NCI-H128 (cell line): ENCODE data around the gene KMT2C.
"Not testable (repeated sequence)": the region's sequence is repeated elsewhere in the genome, so short reads cannot be mapped to it uniquely, and the experiment has no call there.

Source experiments
- DNase-seq: peaks from one replicate; lab custom pipeline; 2025; ENCODE audit not compliant: unreplicated experiment; lab: John Stamatoyannopoulos, UW

Gene KMT2C

GRCh38 chr7:152435384-152436110 is at the start of gene KMT2C:
Gene KMT2C, minus strand, starts transcription at chr7:152436003. Its CDS starts 217 bp downstream, at chr7:152435786.
- DNase-seq = no peak

DNA sequence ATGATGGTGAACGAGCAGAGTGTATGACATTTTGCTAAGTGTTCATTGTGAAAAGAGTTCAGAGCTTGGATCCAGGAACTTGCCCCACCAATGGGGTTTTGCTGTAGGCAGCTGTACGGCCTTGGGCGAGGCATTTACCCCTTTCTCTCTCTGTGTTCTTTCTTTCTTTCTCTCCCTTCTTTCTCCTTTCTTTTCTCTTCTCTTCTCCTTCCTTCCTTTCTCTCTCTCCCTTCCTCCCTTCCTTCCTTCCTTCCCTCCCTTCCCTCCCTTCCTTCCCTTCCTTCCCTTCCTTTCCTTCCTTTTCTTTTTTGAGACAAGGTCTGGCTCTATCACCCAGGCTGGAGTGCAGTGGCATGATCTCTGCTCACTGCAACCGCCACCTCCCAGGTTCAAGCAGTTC is 45.3 kb upstream of the KMT2C start:
- no peak for DNase-seq

- DNase-seq = no peak
These were observed 44.9 kb upstream of the KMT2C start for GRCh38 chr7:152480664-152481063.

DNA sequence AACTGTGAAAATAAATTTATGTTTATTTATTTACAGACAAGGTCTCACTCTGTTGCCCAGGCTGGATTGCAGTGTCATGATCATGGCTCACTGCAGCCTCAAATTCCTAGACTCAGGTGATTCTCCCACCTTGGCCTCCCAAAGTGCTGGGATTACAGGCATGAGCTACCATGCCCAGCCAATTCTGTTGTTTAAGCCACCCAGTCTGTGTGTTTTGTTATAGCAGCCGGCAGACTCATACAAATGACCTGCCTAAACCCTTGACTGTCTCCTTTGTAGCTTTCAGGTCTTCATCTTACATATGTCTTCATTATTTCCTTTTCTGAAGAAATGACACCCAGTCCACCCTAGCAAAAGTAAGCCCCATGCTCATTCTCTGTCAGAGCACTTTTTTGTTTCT is 43.8 kb upstream of the KMT2C start:
- no peak for DNase-seq

GRCh38 chr7:152478140-152478539 is 42.3 kb upstream of the KMT2C start:
- no peak for DNase-seq

GRCh38 chr7:152477079-152477478 is 41.3 kb upstream of the KMT2C start:
- DNase-seq = no peak

GRCh38 chr7:152476551-152476950 is 40.7 kb upstream of the KMT2C start:
- DNase-seq = no peak

- not testable (repeated sequence) for DNase-seq
These were observed 35.3 kb upstream of the KMT2C start for GRCh38 chr7:152471023-152471620.

DNA sequence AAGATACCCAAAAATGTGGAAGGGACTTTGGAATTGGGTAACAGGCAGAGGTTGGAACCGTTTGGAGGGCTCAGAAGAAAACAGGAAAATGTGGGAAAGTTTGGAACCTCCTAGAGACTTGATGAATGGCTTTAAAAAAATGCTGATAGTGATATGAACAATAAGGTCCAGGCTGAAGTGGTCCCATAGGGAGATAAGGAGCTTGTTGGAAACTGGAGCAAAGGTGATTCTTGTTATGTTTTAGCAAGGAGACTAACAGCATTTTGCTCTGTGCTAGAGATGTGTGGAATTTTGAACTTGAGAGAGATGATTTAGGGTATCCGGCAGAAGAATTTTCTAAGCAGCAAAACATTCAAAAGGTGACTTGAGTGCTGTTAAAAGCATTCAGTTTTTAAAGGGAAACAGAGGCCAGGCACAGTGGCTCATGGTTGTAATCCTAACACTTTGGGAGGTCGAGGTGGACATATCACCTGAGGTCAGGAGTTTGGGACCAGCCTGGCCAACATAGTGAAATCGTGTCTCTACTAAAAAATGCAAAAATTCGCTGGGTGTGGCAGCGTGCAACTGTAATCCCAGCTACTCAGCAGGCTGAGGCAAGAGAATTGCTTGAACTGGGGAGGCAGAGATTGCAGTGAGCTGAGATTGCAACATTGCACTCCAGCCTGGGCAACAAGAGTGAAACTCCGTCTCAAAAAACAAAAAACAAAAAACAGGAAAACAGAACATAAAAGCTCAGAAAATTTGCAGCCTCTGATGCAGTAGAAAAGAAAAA is 34.6 kb upstream of the KMT2C start:
- DNase-seq = not testable (repeated sequence)

- not testable (repeated sequence) for DNase-seq
These were observed 33.8 kb upstream of the KMT2C start for GRCh38 chr7:152469576-152469975.

- DNase-seq = no peak
These were observed 31.4 kb upstream of the KMT2C start for GRCh38 chr7:152467225-152467624.

DNA sequence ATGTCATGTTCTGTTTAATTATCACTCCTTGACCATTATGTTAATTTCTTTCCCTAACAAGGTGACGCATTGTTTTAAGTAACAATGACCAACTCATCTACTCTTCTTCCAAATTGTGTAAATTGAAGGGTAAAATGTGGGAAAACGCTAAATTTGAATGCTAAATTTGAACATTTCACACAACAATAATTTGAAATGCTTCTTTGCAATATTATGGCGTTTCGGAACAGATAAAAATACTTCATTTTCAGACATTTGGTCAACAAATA is 29.2 kb upstream of the KMT2C start:
- DNase-seq = no peak

- DNase-seq = peak; percentile 58
These were observed 28.7 kb upstream of the KMT2C start for GRCh38 chr7:152464312-152465118.

GRCh38 chr7:152463709-152464311 is 28.0 kb upstream of the KMT2C start:
- peak; percentile 97 for DNase-seq

- DNase-seq = peak; percentile 64
These were observed 27.3 kb upstream of the KMT2C start for GRCh38 chr7:152462995-152463708.

DNA sequence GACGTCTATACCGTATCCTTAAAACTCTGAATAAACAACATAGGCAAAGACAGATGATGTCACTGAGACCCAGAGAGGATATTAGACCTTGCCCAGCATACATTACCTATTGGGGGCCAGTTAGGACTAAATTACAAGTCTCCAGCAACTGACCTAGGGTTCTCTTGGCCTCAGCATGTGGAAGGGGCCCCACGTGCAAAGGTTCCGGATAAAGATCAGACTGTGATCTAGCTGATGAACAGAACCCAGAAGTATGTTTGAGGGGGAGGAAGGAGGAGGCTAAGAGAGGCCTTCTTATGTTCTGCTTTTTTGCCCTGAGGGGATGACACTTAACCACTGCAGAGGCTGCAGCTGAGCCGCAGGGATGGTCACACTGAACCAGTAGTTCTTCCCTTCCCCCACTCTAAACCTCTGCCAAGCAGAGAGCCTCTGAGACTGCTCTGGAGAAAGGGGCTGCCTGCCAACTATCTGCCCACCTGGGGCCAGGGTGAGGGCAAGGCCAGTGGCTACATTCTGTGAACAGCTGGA is 24.0 kb upstream of the KMT2C start:
- DNase-seq = no peak

GRCh38 chr7:152451356-152451755 is 15.6 kb upstream of the KMT2C start:
- DNase-seq = no peak

DNA sequence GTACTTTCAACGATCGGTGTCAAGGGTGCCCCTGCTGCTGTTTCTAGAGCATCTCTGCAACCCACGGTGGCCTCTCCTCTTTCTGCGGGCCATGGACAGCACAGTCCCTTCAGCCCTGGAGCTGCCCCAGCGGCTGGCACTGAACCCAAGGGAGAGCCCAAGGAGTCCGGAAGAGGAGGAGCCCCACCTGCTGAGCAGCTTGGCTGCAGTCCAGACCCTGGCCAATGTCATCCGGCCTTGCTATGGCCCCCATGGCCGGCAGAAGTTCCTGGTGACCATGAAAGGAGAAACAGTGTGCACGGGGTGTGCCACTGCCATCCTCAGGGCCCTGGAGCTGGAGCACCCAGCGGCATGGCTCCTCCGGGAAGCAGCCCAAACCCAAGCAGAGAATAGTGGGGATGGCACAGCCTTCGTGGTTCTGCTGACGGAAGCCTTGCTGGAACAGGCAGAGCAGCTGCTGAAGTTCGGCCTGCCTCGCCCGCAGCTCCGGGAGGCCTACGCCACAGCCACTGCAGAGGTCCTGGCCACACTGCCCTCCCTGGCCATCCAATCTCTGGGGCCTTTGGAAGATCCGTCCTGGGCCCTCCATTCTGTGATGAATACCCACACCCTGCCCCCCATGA is 9.7 kb upstream of the KMT2C start:
- not testable (repeated sequence) for DNase-seq

- DNase-seq = no peak
These were observed 7.8 kb upstream of the KMT2C start for GRCh38 chr7:152443586-152443985.
